Stimulated activated CD4-positive, alpha-beta T cell treated with anti-CD3 and anti-CD28 coated beads, Interleukin-12 subunit alpha, Interleukin-12 subunit beta, amount 100 ng/mL, for 24 hours (primary cell): ENCODE results near the gene STK11.

Source experiments
- DNase-seq, 2 experiments: peaks; one replicate each; pipeline ENCODE4 v3.0.0-alpha.2; 2020; ENCODE audit warnings: low read depth in 2 of 2

Gene STK11

DNA sequence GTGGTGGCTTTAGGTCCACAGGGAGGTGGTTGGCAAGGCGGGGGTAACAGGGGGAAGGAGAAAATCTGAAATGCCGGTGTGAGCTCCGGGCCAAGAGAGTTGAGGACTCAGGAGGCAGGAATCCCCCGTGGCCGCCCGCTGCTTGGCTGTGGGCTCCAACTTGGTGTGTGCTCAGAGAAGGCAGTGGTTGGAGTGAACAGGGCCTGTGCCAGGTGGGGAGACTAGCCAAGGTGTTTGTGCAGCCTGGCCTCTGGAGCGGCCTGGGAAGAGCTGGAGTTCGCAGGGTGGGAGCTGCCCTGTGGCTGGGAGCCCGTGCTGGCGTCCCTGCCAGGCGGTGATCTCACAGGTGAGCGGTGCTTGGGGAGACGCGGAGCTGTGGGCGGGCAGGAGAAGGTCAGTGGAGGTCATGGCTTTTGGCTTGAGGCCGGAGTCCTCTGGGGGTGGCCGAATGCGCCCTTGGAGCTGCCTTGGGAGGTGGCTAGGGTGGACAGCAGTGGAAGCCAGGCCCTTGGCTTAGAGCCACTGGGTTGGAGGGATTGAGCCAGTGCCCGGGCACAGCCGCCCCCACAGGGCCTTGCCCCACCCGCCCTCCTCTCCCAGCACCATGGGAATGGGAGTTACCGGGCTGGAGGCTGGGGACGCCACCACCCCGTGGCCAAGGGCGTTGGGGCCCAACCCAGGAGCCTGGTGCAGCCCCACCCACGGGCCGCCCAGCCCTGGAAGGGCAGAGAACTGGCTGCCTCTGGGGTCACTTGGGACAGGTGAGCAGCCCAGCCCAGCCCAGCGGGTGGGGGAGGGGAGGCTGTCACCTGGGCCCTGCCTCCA lies 56.4 kb downstream of the STK11 start:
- DNase-seq: no peak

DNA sequence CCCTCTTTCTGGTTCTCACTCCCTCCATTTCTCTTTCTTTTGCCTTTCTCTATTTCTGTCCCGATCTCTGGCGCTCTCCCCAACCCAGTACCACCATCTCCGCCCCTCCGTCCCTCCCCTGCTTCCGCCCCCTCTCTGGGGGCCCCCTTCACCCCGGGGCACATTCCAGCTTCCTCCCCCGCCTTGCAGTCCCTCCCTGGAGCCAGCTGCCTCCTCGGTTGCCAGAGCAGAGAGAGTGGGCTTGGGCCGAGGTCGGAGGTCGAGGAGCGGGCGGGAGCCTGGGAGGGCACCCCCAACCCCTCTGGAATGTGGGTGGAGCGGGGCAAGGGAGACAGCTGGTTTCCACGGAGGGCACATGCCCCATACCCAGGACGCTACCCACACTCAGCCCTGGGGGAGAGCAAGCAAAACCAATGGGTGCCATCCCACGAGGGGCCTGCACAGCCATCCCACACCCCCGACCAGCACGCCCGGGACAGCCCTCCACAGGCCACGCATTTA lies 57.1 kb downstream of the STK11 start:
- DNase-seq: no peak

GRCh38 chr19:1263188-1263587 lies 57.6 kb downstream of the STK11 start:
- no peak for DNase-seq

DNA sequence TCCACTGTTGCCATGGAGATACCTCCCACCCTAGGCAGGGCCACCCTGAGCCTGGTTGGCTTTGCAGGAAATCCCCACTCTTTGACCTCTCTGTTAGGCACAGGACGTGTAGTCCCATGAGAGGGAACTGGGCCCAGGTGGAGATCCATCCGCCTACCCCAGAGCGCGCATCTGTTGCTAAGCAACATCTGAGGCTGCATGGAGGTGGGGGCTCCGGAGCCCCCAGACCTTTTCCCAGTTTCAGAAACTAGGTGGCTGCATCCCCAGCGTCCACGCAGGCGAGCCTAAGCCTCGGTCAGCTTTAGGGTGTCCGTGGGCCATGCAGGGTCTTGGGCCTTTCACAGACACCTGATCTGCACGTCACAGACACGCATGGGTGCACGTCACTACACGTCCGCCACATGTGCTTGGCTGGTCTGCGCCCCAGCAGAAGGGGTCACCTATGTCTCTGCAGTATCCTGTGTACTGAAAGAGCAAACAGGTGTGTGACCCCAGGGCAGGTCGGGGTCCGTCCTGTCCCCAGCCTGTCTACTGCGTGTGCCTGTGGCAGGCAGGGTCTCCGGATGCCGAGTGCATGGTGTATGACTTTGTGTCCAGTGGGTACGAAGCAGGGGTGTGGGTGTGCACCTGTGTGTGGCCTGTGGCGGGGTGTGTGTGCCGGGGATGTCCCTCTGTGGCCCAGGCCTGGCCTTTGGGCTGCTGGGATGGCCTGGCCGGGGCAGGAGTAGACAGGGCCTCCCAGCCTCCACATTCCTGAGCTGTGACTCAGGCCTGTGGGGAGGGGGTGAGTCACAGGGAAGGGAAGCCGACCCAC lies 59.4 kb downstream of the STK11 start:
- no peak for DNase-seq

DNA sequence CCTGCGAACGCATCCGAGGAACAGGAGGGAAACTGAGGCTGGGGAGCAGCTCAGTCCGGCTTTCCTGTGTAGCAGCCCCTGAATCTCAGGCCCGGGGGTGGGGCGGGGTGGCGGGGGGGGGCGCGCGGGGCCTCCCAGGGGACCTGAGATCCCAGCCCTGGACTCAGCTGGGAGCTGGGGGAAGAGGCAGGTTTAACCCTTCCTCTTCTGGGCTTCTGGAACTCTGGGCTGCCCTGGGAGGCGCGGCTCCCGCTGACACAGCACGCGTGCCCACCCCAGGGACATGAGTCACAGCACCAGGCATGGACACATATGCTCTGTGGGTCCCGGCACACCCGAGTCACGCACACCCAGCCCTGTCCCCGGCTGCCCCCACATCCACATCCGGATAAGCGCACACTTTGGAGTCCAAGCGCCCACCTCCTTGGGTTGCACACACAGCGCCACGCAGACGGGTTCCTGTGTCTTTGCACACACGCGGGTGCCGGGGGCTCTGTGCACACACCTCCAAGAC lies 60.1 kb downstream of the STK11 start:
- no peak for DNase-seq

DNA sequence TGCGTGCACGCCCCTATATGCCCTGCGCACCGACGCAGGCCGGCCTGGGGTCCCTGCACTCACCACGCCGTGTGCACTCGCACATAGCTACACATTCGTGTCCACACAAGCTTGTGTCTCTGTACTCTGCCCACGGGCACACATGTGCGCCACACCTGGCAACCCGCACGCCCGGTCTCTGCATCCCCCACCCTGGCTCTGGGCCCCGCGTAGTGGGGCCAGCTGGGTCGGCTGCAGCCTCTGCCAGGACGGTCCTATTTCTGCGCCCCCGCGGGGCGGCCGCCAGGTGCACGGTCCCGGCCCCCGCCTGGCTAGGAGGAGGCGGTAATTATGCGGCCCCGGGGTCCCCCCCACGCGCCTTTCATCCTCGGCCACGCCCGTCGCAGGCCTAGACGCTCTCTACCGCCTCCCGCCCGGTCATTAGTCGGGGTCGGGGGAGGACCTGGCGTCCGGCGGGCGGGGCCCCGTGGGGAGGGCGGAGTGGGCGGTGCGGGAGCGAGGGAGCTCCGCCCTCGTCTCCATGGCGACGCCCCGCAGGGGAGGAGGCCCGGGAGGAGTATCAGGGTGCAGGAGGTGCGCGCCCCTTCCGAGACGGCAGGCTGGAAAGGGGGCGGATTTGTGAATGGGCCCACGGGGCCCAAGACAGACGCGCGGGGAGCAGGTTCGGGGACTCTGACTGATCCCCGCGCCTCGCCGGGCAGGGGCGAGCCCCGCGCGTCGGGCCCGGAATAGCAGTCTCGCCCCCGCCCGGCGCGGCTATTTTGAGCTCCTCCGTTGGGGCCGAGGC lies 60.7 kb downstream of the STK11 start:
- peak in 1 of 2 experiments; percentile 79 for DNase-seq

DNA sequence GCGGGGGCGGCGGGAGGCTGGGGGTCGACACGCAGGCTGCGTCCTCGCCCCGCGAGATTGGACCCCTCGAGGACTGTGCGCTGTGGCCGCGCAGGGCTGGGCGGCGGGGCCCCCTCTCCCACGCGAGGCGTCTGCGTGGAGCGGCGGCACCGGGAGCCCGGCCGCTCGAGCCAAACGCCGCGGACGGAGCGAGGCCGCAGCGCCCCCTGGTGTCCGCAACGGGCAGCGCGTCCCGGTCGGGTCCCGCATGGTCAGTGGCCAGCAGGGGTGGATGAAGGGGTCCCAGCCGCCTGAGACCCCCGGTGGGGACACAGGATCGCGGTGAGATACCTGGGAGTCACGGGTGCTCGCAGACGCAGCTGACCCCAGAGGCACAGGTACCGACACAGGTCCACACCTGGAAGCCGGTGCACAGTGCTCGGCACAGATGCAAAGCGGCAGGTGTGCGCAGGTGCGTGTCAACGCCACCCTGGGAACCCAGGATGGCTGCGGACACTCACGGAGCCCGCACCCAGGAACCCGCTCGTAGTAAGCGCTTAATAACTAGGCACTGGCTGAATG lies 61.4 kb downstream of the STK11 start:
- DNase-seq: peak in 1 of 2 experiments; percentile 63

DNA sequence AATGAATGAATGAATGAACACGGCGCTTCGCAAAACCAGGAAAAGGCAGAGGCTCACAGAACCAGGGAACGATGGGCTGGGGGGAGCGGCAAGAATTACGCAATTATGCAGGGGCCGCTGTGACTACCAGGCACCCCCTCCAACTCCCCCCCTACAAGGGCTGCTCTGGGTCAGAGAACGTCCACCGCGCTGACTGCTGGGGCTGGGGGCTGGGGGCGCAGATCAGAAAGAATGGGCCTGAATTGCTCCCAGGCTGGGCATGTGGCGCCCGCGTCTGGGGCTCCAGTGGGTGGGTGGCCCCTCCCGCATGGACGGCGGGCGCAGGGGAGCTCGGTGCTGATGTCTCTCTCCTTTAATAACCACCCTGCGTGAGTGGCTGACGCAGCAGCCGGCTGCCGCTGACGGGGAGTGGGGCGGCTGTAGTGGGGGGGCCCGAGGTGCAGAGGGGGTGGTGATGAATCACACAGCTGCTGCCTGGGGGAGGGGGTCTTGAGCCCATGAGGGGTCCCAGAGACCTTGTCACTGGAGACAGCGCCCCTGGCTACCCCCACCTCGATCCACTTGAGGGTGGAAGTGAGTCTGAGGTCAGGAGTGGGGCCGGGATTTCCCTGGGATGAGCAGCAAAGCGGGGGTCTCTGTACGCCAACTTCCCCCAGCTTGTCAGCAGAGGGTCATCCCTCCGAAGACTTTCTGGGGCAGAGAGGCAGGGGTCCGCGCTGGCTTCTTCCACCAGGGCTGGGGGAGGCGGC lies 62.1 kb downstream of the STK11 start:
- DNase-seq: no peak

DNA sequence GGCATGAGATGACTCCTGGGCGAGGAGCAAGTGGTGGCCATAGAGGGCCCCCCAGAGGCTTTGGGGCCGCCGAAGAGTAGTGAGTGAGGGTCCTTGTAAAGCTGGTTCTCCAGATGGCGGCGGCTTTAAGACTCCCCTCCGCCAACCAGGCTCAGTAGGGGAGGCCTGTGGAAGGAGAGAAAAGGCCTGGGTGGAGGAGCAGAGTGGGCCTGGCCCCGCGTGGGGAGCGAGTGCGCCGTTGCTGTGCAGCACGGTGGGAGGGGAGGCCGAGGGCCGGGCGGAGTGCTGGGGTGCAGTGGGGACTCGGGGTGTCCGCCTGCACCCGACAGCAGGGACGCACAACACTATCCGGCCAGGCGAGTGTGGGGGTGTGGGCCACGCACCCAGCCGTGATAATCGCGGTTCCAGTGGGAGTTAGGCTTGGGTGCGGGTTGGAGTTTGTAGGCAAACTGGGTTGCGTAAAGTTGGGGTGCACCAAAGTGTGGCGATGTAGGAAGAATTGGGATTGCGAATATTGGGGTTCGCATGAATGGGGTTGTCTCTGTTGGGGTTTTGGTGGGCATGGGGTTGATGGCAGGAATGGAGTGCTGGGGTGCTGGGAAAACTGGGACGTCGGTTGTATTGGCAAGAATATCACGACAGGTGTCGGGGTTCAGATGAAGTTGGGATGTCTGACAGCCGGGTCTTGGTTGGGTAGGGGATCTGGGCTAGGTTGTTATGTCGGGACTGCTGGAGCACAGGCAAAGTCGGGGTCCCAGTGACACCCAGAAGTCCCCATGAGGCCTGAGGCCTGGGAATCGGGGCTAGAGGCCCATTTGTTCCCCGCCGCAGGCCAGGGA lies 62.9 kb downstream of the STK11 start:
- no peak for DNase-seq

- DNase-seq: peak; percentile 99
Observed at GRCh38 chr19:1269065-1269477, 63.5 kb downstream of the STK11 start, which contains the start of gene CIRBP. TSS of gene CIRBP (plus strand) at chr19:1269332. CDS start at chr19:1270934, 1,602 bp downstream.

DNA sequence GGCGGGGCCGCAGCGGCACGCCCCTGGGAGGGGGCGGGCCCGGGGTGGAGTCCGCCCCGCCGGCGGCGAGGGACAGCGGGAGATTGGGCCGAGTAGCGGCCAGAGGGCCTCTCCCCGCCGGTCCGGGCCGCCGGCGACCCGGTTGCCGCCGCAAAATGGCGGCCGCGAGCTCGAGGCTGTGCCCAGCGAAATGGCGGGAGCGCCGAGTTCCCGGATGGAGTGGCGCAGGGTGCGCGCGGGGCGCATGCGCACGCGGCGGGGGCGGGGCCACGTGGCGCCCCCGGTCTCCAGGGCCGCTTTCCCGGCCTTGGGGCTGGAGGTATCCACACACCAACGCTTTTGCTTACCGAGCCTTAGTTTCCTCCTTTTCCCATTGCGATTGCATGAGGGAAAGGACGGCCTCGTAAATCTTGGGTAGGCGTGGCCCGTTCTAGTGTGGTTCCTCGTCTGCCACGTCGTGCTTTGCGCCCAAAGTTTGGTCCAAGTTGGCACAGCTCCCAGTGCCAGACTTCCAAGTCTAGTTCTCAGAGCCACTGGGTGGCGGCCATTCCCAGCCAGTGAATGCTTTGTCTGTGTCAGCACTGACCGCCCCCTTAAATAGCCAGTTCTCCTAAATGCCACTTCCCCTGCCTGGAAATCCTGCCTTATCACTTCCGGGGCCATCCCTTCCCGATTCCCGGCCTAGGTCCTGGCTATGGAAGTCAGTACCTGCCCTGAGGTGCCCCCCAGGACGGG lies 64.1 kb downstream of the STK11 start:
- peak; percentile 74 to 78 for DNase-seq

DNA sequence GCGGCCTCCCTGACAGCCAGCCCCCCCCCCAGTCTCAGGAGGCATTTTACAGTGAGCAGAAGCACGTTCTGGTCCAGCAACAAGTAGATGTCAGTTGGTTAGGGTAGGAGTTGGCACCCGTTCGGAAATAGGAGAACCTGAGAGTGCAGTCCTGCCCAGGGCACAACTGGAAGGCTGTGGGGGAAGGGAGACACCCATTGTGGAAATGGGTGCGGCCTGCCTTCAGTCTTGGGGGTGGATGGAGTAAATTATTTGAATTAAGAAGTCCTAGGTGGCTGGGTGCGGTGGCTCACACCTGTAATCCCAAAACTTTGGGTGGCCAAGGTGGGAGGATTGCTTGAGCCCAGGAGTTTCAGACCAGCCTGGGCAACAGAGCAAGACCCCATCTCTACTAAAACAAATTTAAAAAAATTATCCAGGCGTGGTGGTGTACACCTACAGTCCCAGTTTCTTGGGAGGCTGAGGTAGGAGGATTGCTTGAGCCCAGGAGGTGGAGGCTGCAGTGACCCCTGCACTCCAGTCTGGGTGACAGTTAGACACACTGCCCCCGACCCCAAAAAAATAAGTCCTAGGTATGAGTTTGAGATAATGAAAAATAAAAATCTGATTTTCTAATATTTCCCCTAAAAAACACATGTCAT lies 64.8 kb downstream of the STK11 start:
- no peak for DNase-seq

- no peak for DNase-seq
Observed at GRCh38 chr19:1270854-1271527, 65.4 kb downstream of the STK11 start.

GRCh38 chr19:1271528-1272422 lies 66.2 kb downstream of the STK11 start:
- no peak for DNase-seq

DNA sequence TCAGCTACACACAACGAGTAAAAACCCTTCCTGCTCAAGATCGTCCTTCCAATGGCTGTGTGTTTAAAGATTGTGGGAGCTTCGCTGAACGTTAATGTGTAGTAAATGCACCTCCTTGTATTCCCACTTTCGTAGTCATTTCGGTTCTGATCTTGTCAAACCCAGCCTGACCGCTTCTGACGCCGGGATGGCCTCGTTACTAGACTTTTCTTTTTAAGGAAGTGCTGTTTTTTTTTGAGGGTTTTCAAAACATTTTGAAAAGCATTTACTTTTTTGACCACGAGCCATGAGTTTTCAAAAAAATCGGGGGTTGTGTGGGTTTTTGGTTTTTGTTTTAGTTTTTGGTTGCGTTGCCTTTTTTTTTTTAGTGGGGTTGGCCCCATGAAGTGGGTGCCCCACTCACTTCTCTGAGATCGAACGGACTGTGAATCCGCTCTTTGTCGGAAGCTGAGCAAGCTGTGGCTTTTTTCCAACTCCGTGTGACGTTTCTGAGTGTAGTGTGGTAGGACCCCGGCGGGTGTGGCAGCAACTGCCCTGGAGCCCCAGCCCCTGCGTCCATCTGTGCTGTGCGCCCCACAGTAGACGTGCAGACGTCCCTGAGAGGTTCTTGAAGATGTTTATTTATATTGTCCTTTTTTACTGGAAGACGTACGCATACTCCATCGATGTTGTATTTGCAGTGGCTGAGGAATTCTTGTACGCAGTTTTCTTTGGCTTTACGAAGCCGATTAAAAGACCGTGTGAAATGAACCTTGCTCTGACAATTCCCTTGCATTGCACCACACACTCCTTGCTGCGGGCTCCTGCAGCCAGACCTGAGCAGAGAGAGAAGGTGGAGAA lies 67.1 kb downstream of the STK11 start:
- no peak for DNase-seq
